PC-9 (cell line): Measurements from ENCODE around the gene CD19.

ENCODE experiments used
- EZH2 ChIP-seq: fragments of 200-600 bp; sonication (generic); IDR thresholded peaks from 2 replicates; pipeline ENCODE4 v1.8.0; 2017; ENCODE audit warnings: antibody characterized with exemption, low read depth
- TF ChIP-seq, protein P1 (sequence below): fragments of 200-600 bp; sonication (generic); conservative IDR thresholded peaks from 2 replicates; pipeline ENCODE4 v1.6.1; 2017; ENCODE audit warnings: mixed run types, antibody characterized with exemption, mild to moderate bottlenecking, moderate library complexity

- TF ChIP-seq, protein P1, sequence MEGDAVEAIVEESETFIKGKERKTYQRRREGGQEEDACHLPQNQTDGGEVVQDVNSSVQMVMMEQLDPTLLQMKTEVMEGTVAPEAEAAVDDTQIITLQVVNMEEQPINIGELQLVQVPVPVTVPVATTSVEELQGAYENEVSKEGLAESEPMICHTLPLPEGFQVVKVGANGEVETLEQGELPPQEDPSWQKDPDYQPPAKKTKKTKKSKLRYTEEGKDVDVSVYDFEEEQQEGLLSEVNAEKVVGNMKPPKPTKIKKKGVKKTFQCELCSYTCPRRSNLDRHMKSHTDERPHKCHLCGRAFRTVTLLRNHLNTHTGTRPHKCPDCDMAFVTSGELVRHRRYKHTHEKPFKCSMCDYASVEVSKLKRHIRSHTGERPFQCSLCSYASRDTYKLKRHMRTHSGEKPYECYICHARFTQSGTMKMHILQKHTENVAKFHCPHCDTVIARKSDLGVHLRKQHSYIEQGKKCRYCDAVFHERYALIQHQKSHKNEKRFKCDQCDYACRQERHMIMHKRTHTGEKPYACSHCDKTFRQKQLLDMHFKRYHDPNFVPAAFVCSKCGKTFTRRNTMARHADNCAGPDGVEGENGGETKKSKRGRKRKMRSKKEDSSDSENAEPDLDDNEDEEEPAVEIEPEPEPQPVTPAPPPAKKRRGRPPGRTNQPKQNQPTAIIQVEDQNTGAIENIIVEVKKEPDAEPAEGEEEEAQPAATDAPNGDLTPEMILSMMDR = no peak
- no peak for TF ChIP-seq EZH2
Measured at GRCh38 chr16:28967156-28967555, 35.4 kb downstream of the CD19 start.
